ENCODE results near the gene NID1. TPM values are rescaled to one million over a fixed set of nuclear protein-coding genes. Genes with fewer than 3 reads are reported as not detected.
"Not testable (repeated sequence)": the region's sequence is repeated elsewhere in the genome, so short reads cannot be mapped to it uniquely, and the experiment has no call there.

NID1 gene
- total RNA-seq, 1 donor from 2014 or later, result 186 TPM

DNA sequence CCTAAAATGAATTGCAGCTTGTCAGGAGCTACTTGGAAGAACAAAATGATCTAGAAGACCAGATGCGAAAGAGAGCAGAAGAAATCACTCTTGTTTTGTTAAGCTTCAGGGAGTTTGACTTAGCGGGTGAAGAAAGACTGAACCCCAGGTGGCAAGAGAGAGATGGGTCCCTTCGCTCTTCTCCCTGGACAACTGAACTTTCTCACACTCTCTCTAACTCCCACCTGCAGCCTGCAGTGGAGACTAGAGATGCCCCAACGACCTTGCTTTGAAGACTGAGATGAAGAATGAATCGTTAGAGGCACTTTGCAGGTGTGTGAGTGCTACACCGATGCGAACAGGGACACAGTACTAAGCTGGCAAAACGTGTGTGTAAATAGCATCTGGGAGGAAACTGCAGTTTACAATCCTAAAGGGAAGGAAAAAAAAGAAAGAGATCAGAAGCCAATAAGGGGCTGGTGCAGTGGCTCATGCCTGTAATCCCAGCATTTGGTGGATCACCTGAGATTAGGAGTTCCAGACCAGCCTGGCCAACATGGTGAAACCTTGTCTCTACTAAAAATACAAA is 133.6 kb downstream of the NID1 start:
- Mint-ChIP-seq H3K27me3 (ENCODE audit: unreplicated experiment) (peaks cover 4% of the 10 kb centered on the region), H3K27ac (ENCODE audit: unreplicated experiment) (no peak overlapping the region), H3K4me1 (ENCODE audit: unreplicated experiment) (peaks cover 11% of the 10 kb centered on the region), H3K4me3 (ENCODE audit: unreplicated experiment) (no peak overlapping the region), H3K36me3 (ENCODE audit: low read depth, unreplicated experiment) (no peaks in the 10 kb centered on the region), H3K9me3 (ENCODE audit: unreplicated experiment) (no peaks in the 10 kb centered on the region)
- no peak for DNase-seq (ENCODE audit: low spot score)
- TF ChIP-seq, protein P1, sequence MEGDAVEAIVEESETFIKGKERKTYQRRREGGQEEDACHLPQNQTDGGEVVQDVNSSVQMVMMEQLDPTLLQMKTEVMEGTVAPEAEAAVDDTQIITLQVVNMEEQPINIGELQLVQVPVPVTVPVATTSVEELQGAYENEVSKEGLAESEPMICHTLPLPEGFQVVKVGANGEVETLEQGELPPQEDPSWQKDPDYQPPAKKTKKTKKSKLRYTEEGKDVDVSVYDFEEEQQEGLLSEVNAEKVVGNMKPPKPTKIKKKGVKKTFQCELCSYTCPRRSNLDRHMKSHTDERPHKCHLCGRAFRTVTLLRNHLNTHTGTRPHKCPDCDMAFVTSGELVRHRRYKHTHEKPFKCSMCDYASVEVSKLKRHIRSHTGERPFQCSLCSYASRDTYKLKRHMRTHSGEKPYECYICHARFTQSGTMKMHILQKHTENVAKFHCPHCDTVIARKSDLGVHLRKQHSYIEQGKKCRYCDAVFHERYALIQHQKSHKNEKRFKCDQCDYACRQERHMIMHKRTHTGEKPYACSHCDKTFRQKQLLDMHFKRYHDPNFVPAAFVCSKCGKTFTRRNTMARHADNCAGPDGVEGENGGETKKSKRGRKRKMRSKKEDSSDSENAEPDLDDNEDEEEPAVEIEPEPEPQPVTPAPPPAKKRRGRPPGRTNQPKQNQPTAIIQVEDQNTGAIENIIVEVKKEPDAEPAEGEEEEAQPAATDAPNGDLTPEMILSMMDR (IDR thresholded peaks at IDR 0.05; ENCODE audit: unreplicated experiment), result no peak

DNA sequence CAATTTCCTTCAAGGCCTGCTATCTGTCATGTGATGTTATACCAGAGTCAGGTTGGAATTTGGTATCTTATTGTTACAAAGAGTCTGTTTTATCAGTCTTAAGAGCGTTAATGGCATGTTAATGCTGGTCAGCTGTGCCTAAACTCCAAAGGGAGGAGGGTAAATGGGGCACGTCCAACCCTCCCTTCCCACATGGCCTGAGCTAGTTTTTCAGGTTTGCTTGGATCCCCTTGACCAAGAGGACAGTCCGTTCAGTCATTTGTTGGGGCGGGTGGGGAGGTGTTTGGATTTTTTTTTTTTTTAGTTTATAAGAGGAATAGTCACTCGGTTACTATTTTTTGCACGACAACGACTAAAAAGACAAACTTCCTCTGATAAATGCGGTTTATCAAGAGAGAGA is 134.3 kb downstream of the NID1 start:
- Mint-ChIP-seq H3K4me3 (ENCODE audit: unreplicated experiment) (no peak overlapping the region), H3K27ac (ENCODE audit: unreplicated experiment) (no peak overlapping the region), H3K27me3 (ENCODE audit: unreplicated experiment) (peaks cover 4% of the 10 kb centered on the region), H3K4me1 (ENCODE audit: unreplicated experiment) (peaks cover 11% of the 10 kb centered on the region), H3K36me3 (ENCODE audit: low read depth, unreplicated experiment) (no peaks in the 10 kb centered on the region), H3K9me3 (ENCODE audit: unreplicated experiment) (no peaks in the 10 kb centered on the region)
- no peak for DNase-seq (ENCODE audit: low spot score)
- TF ChIP-seq, protein P1 (IDR thresholded peaks at IDR 0.05; ENCODE audit: unreplicated experiment), result no peak

DNA sequence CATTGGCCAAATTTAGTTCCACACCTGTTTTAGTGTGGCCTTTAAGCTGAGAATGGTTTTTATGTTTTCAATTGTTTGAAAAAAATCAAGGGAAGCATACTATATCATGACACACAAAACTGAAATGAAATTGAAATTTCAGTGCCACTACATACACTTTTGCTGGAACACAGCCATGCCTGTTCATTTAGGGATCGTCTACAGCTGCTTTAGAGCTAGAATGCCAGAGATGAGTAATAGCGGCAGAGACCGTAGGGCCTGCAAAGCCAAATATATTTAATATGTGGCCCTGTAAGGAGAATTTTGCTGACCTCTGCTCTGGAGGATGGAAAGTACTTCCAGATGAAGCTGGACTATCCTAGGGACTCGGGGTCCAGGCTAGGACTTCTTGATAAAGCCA is 135.7 kb downstream of the NID1 start:
- H3K27ac Mint-ChIP-seq (ENCODE audit: unreplicated experiment), result no peak overlapping the region
- H3K9me3 Mint-ChIP-seq (ENCODE audit: unreplicated experiment), result no peaks in the 10 kb centered on the region
- no peak overlapping the region for H3K4me3 Mint-ChIP-seq (ENCODE audit: unreplicated experiment)
- H3K27me3 Mint-ChIP-seq (ENCODE audit: unreplicated experiment), result peaks cover 4% of the 10 kb centered on the region
- TF ChIP-seq, protein P1 (IDR thresholded peaks at IDR 0.05; ENCODE audit: unreplicated experiment), result no peak
- no peaks in the 10 kb centered on the region for H3K36me3 Mint-ChIP-seq (ENCODE audit: low read depth, unreplicated experiment)
- H3K4me1 Mint-ChIP-seq (ENCODE audit: unreplicated experiment), result peaks cover 11% of the 10 kb centered on the region
- DNase-seq (ENCODE audit: low spot score), result no peak

DNA sequence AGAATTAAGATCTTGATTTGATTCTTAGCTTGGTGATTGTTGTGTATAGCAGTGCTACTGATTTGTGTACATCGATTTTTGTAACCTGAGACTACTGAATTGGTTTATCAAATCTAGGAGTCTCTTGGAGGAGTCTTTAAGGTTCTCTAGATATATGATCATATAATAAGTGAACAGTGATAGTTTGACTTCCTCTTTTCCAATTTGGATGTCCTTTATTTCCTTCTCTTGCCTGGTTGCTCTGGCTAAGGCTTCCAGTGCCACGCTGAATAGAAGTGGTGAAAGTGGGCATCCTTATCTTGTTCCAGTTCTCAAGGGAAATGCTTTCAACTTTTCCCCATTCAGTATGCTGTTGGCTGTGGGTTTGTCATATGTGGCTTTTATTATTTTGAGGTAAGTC is 136.7 kb downstream of the NID1 start:
- Mint-ChIP-seq H3K4me1 (ENCODE audit: unreplicated experiment) (peaks cover 5% of the 10 kb centered on the region), H3K4me3 (ENCODE audit: unreplicated experiment) (no peak overlapping the region), H3K9me3 (ENCODE audit: unreplicated experiment) (no peaks in the 10 kb centered on the region), H3K27ac (ENCODE audit: unreplicated experiment) (no peak overlapping the region), H3K27me3 (ENCODE audit: unreplicated experiment) (peaks cover 2% of the 10 kb centered on the region), H3K36me3 (ENCODE audit: low read depth, unreplicated experiment) (no peaks in the 10 kb centered on the region)
- DNase-seq (ENCODE audit: low spot score), result no peak
- TF ChIP-seq, protein P1 (IDR thresholded peaks at IDR 0.05; ENCODE audit: unreplicated experiment), result no peak

DNA sequence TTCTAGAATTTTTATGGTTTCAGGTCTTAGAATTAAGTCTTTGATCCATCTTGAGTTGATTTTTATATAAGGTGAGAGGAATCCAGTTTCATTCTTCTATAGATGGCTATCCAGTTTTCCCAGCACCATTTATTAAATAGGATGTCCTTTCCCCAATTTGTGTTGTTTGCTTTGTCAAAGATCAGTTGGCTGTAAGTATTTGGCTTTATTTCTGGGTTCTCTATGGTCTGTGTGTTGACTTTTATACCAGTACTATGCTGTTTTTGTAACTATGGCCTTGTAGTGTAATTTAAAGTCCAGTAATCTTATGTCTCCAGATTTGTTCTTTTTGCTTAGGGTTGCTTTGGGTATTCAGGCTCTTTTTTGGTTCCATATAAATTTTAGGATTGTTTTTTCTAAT is 137.3 kb downstream of the NID1 start:
- not testable (repeated sequence) for DNase-seq (ENCODE audit: low spot score); H3K4me3 Mint-ChIP-seq (ENCODE audit: unreplicated experiment); H3K36me3 Mint-ChIP-seq (ENCODE audit: low read depth, unreplicated experiment); H3K27me3 Mint-ChIP-seq (ENCODE audit: unreplicated experiment); H3K27ac Mint-ChIP-seq (ENCODE audit: unreplicated experiment); H3K4me1 Mint-ChIP-seq (ENCODE audit: unreplicated experiment); H3K9me3 Mint-ChIP-seq (ENCODE audit: unreplicated experiment)

Other genes starting within 250 kb of the NID1 start
- 7.4 TPM for gene LYST, start 198.2 kb downstream of the NID1 start, total RNA-seq (ENCODE audit: unreplicated experiment)
- 18.2 TPM for gene GPR137B, start 77.4 kb upstream of the NID1 start, total RNA-seq (ENCODE audit: unreplicated experiment)
- gene ERO1B, start 216.9 kb upstream of the NID1 start, total RNA-seq (ENCODE audit: unreplicated experiment), result 6.8 TPM

Data from endothelial cell (in vitro differentiated cells).